CD14-positive monocyte (primary cell): ENCODE measurements around the gene MYO1C. TPM values are rescaled to one million over a fixed set of nuclear protein-coding genes. Genes with fewer than 3 reads are reported as not detected.

Experiments
- DNase-seq, 3 donors: peaks; one replicate each; pipeline ENCODE4 v3.0.0-alpha.2; 2011 to 2022
- H2AFZ ChIP-seq: 2 replicates; pipeline ENCODE4 v1.6.0; 2012; ENCODE audit warnings: mild to moderate bottlenecking, low read depth, low read length, inconsistent platforms; ENCODE audit not compliant: insufficient read depth, poor library complexity, severe bottlenecking
- H3K27ac ChIP-seq, 2 donors: 1 replicate in 1 of 2; 2 replicates in 1 of 2; pipeline ENCODE4 v1.5.1; 2012 to 2013; ENCODE audit warnings: low read length in 2 of 2, control low read depth in 1 of 2, inconsistent platforms in 1 of 2, low read depth in 1 of 2, mild to moderate bottlenecking in 1 of 2
- H3K27me3 ChIP-seq, 2 donors: one replicate each; pipeline versions ENCODE4 v1.6.0 to v1.6.1; 2011 to 2013; ENCODE audit warnings: low read length in 2 of 2; ENCODE audit not compliant: control insufficient read depth in 2 of 2, insufficient read depth in 2 of 2
- H3K36me3 ChIP-seq, 2 donors: replicated peaks in 1 of 2; 1 replicate in 1 of 2; 2 replicates in 1 of 2; pipeline versions ENCODE4 v1.5.1 to v1.6.1; 2012 to 2013; ENCODE audit warnings: low read length in 2 of 2, control low read depth in 1 of 2, inconsistent platforms in 1 of 2, mild to moderate bottlenecking in 1 of 2; ENCODE audit not compliant: insufficient read depth in 2 of 2, control insufficient read depth in 1 of 2
- H3K4me1 ChIP-seq, 2 donors: 1 replicate in 1 of 2; 2 replicates in 1 of 2; pipeline versions ENCODE4 v1.5.1 to v1.6.1; 2012 to 2013; ENCODE audit warnings: low read length in 2 of 2, control low read depth in 1 of 2, inconsistent platforms in 1 of 2, mild to moderate bottlenecking in 1 of 2, moderate library complexity in 1 of 2; ENCODE audit not compliant: insufficient read depth in 2 of 2, control insufficient read depth in 1 of 2
- H3K4me2 ChIP-seq: replicated peaks from 2 replicates; pipeline ENCODE3; 2012; ENCODE audit warnings: low read length, moderate library complexity, mild to moderate bottlenecking; ENCODE audit not compliant: poor library complexity, severe bottlenecking; ENCODE audit errors: extremely low read depth
- H3K4me3 ChIP-seq, 3 experiments: fragments of 200-600 bp in 1 of 3; sonication (generic) in 1 of 3; replicated peaks in 1 of 3; 1 replicate in 2 of 3; 2 replicates in 1 of 3; pipeline ENCODE4 v1.5.1; 2011 to 2013; ENCODE audit warnings: low read length in 3 of 3, mild to moderate bottlenecking in 3 of 3, control low read depth in 2 of 3, low read depth in 2 of 3, inconsistent platforms in 1 of 3, moderate library complexity in 1 of 3
- H3K79me2 ChIP-seq: 2 replicates; pipeline ENCODE4 v1.6.0; 2012; ENCODE audit warnings: mild to moderate bottlenecking, control low read depth, inconsistent platforms, low read length, moderate library complexity; ENCODE audit not compliant: insufficient read depth
- H3K9ac ChIP-seq: 2 replicates; pipeline ENCODE4 v1.6.0; 2017; ENCODE audit warnings: low read length, mild to moderate bottlenecking; ENCODE audit not compliant: insufficient read depth, poor library complexity, severe bottlenecking
- H3K9me3 ChIP-seq, 2 donors: replicated peaks in 1 of 2; 1 replicate in 1 of 2; 2 replicates in 1 of 2; pipeline versions ENCODE4 v1.5.1 to v1.6.1; 2012 to 2013; ENCODE audit warnings: low read length in 2 of 2, control low read depth in 1 of 2; ENCODE audit not compliant: control insufficient read depth in 1 of 2, insufficient read depth in 1 of 2
- H4K20me1 ChIP-seq: 2 replicates; pipeline ENCODE4 v1.6.0; 2012; ENCODE audit warnings: mild to moderate bottlenecking, low read length, control low read depth, moderate library complexity; ENCODE audit not compliant: insufficient read depth
- H3K27ac Mint-ChIP-seq, 7 donors: one replicate each; pipeline ENCODE4 v1.8.0; 2020; ENCODE audit warnings: mild to moderate bottlenecking in 7 of 7, mixed read lengths in 7 of 7, moderate library complexity in 6 of 7, inconsistent platforms in 2 of 7
- H3K27me3 Mint-ChIP-seq, 3 donors: one replicate each; pipeline ENCODE4 v1.8.0; 2021 to 2022; ENCODE audit warnings: low read depth in 3 of 3, mild to moderate bottlenecking in 3 of 3, mixed read lengths in 3 of 3, moderate library complexity in 3 of 3, inconsistent platforms in 1 of 3
- H3K36me3 Mint-ChIP-seq, 2 donors: one replicate each; pipeline ENCODE4 v1.8.0; 2020; ENCODE audit warnings: mixed read lengths in 2 of 2, inconsistent platforms in 1 of 2, mild to moderate bottlenecking in 1 of 2
- H3K4me1 Mint-ChIP-seq: one replicate; pipeline ENCODE4 v1.8.0; 2020; ENCODE audit warnings: mild to moderate bottlenecking, mixed read lengths
- H3K4me3 Mint-ChIP-seq, 2 donors: one replicate each; pipeline ENCODE4 v1.8.0; 2020; ENCODE audit warnings: mild to moderate bottlenecking in 2 of 2, mixed read lengths in 2 of 2, moderate library complexity in 1 of 2
- H3K9me3 Mint-ChIP-seq, 7 donors: one replicate each; pipeline ENCODE4 v1.8.0; 2020 to 2022; ENCODE audit warnings: mixed read lengths in 7 of 7, mild to moderate bottlenecking in 6 of 7, moderate library complexity in 6 of 7, inconsistent platforms in 2 of 7
- CTCF ChIP-seq: fragments of 200-600 bp; IDR thresholded peaks from one replicate; pipeline ENCODE4 v1.8.0; 2022; ENCODE audit warnings: antibody characterized with exemption, mild to moderate bottlenecking
- WGBS: methylation state at CpG from one replicate; pipeline ENCODE4 v1.1.5; 2013; ENCODE audit warnings: missing lambda C conversion rate; ENCODE audit not compliant: insufficient coverage; 5-methylcytosine and 5-hydroxymethylcytosine counted together
- intact Hi-C, 2 donors: fragments of 100-400 bp; cut with micrococcal nuclease; formaldehyde crosslinking; loops; one replicate each; pipeline versions ENCODE4 v1.15.0 to v1.15.1; 2023
- polyA plus RNA-seq, 3 donors: library from polyadenylated mRNA; depleted of rRNA in 1 of 3; unstranded in 2 of 3; stranded (reverse) in 1 of 3; fragments of 300-500 nt in 2 of 3; fragments of >200 nt in 1 of 3; fragmentation: Illumina TruSeq in 2 of 3; gene quantifications; 1 replicate in 2 of 3; 2 replicates in 1 of 3; pipeline ENCODE4 v1.2.3, GENCODE V29; 2012 to 2021

MYO1C gene
- polyA plus RNA-seq, 3 donors, result 2.5 to 9.5 (median 3.1) TPM

DNA sequence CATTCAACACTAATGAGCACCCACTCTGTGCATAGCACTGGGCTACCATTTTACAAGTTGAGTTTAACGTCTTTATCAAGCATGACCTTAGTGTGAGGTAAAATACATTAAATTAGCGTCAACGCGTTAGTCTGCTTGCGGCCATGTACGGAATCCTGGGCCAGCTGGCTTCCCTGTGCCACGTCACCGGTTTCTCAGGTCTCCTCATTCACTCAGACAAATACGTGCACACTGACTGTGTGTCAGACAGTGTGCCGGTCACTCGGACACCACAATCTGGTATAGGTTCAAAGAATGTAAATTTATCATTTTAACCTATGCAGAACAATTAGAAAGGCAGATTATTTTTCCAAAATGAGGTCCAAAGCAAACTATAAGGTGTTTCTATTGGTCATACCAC, 71.0 kb downstream of the MYO1C start:
- H3K4me3 Mint-ChIP-seq, result no peak overlapping the region
- Histone ChIP-seq H2AFZ (no peak overlapping the region), H3K36me3 (peaks cover 54 to 76% of the 10 kb centered on the region in 2 donors), H3K9me3 (no peaks in the 10 kb centered on the region), H3K9ac (no peak overlapping the region), H3K4me2 (no peak overlapping the region), H3K27ac (no peak overlapping the region), H3K4me1 (no peaks in the 10 kb centered on the region), H3K4me3 (no peak overlapping the region), H3K79me2 (peaks cover 37% of the 10 kb centered on the region), H4K20me1 (peaks cover 87% of the 10 kb centered on the region), H3K27me3 (no peaks in the 10 kb centered on the region)
- H3K27ac Mint-ChIP-seq, result peak overlapping the region in 1 of 7 donors; percentile 45
- intact Hi-C loops, result loop anchor here in 1 of 2 donors (10.0 kb wide), 1 partner anchor 1197 kb away; no protein-coding TSS in a partner anchor
- whole genome bisulfite sequencing, result 100% methylated on average over 7 of the region's 11 CpGs
- TF ChIP-seq CTCF, result no peak
- H3K27me3 Mint-ChIP-seq, result peaks cover 0 to 2% (median 0%) of the 10 kb centered on the region in 3 donors
- peaks cover 50 to 89% of the 10 kb centered on the region in 2 donors for H3K36me3 Mint-ChIP-seq
- H3K4me1 Mint-ChIP-seq, result no peaks in the 10 kb centered on the region
- DNase-seq, result no peak
- no peaks in the 10 kb centered on the region for H3K9me3 Mint-ChIP-seq

DNA sequence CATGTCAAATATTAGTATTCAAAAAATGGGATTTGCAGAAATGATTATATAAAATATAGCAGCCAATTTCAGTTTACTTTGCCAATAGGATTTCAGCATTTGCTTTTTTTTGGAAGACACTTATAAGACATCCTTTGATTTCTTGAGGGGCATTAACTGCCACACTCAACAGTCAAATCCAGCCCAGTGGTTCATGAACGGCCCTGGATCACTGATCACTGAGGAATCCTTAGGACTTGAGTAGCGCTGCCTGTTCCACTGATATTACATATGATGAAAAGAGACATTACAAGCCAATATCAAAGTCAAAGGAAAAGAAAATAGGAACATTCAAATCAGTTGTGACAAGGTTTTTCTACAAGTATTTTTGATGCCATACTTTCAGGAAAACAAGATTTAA, 71.5 kb downstream of the MYO1C start:
- Mint-ChIP-seq H3K27me3 (peaks cover 0 to 2% (median 0%) of the 10 kb centered on the region in 3 donors), H3K9me3 (no peaks in the 10 kb centered on the region), H3K36me3 (peaks cover 47 to 85% of the 10 kb centered on the region in 2 donors), H3K4me3 (no peak overlapping the region), H3K4me1 (no peaks in the 10 kb centered on the region), H3K27ac (no peak overlapping the region)
- Histone ChIP-seq H3K27me3 (no peaks in the 10 kb centered on the region), H3K9me3 (no peaks in the 10 kb centered on the region), H3K36me3 (peaks cover 49 to 72% of the 10 kb centered on the region in 2 donors), H3K4me3 (no peak overlapping the region), H2AFZ (no peak overlapping the region), H3K79me2 (peaks cover 32% of the 10 kb centered on the region), H4K20me1 (peaks cover 82% of the 10 kb centered on the region), H3K4me1 (no peaks in the 10 kb centered on the region), H3K27ac (no peak overlapping the region), H3K4me2 (no peak overlapping the region), H3K9ac (no peak overlapping the region)
- no CpG with 5 or more reads among the region's 2 CpGs for WGBS
- intact Hi-C loops, result loop anchor here in 1 of 2 donors (10.0 kb wide), 1 partner anchor 1196 kb away; no protein-coding TSS in a partner anchor
- no peak for DNase-seq
- TF ChIP-seq CTCF, result no peak
